ENCODE measurements around the gene MED25. TPM values are rescaled to one million over a fixed set of nuclear protein-coding genes. Genes with fewer than 3 reads are reported as not detected.

The MED25 gene
- polyA plus RNA-seq, 2 of the 4 experiments (the other 2 are of a cell fraction): 20.4 to 40.1 TPM

DNA sequence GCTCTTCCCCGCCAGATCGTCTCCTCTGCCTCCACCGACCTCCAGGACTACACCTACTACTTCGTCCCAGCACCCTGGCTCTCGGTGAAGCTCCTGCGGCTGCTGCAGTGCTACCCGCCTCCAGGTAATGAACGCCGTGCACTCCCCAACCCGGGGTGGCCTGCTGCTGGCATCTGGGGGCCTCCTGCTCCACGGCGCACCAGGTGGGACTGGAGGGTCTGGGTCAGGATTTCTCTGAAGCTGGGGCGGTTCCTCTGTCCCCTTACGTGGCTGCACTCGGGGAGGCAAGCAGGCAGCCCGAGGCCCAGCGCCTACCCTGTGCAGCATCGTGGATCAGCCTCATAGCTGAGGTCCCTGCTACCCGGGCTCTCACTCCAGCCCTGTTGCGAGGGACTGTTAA, 22.5 kb upstream of the MED25 start:
- POLR2A ChIA-PET: no interaction called here
- H3K9me3 ChIP-seq: no peaks in the 10 kb centered on the region
- no peak overlapping the region for H3K4me2 ChIP-seq
- DNase-seq (ENCODE audit: low read depth in 1 of 2, low spot score in 1 of 2): no peak
- CTCF ChIA-PET: interaction anchor here (0.6 to 1.7 kb wide), 5 partner anchors 8 to 123 kb away, joined by 3 to 7 read pairs (median 4); no protein-coding TSS in a partner anchor
- ATAC-seq: no peak
- peaks cover 5% of the 10 kb centered on the region; the same call in 1 of the 3 replicates for H3K4me1 ChIP-seq
- H3K27ac ChIP-seq: no peak overlapping the region
- H3K4me3 ChIP-seq: no peak overlapping the region
- 93% methylated on average over 20 of the region's 20 CpGs for WGBS (ENCODE audit: missing lambda C conversion rate)
- TF ChIP-seq ESRRA (IDR thresholded peaks at IDR 0.05; ENCODE audit: borderline replicate concordance, low read length) (no peak), ZSCAN20 (CRISPR knock-in tag; IDR thresholded peaks at IDR 0.05) (no peak), CHD4 (IDR thresholded peaks at IDR 0.05; ENCODE audit: borderline replicate concordance) (no peak), KDM1A (IDR thresholded peaks at IDR 0.05; ENCODE audit: low read depth) (no peak), MYC (IDR thresholded peaks at IDR 0.05; ENCODE audit: borderline replicate concordance, low read length) (no peak), TFCP2L1 (CRISPR knock-in tag; IDR thresholded peaks at IDR 0.05) (no peak), RFX5 (IDR thresholded peaks at IDR 0.05) (no peak), EHF (CRISPR knock-in tag; IDR thresholded peaks at IDR 0.05) (no peak), HOXB13 (CRISPR knock-in tag; IDR thresholded peaks at IDR 0.05; ENCODE audit: low read depth) (no peak), CBX8 (IDR thresholded peaks at IDR 0.05) (no peak), RCOR1 (IDR thresholded peaks at IDR 0.05; ENCODE audit: low read depth, low read length) (no peak), HOXB5 (CRISPR knock-in tag; IDR thresholded peaks at IDR 0.05) (no peak), BHLHE40 (IDR thresholded peaks at IDR 0.05; ENCODE audit: low read depth, low read length) (no peak), GATA3 (IDR thresholded peaks at IDR 0.05; ENCODE audit: borderline replicate concordance) (no peak), FOSL2 (IDR thresholded peaks at IDR 0.05) (no peak), FOSL2 (CRISPR knock-in tag; IDR thresholded peaks at IDR 0.05) (no peak), SREBF2 (IDR thresholded peaks at IDR 0.05) (no peak), HOXA7 (CRISPR knock-in tag; IDR thresholded peaks at IDR 0.05) (no peak), ZFP36 (IDR thresholded peaks at IDR 0.05; ENCODE audit: borderline replicate concordance, partially characterized antibody) (no peak), POLR2AphosphoS2 (conservative IDR thresholded peaks at IDR 0.05; ENCODE audit: low read length) (no peak)
- TF ChIP-seq, protein P1, sequence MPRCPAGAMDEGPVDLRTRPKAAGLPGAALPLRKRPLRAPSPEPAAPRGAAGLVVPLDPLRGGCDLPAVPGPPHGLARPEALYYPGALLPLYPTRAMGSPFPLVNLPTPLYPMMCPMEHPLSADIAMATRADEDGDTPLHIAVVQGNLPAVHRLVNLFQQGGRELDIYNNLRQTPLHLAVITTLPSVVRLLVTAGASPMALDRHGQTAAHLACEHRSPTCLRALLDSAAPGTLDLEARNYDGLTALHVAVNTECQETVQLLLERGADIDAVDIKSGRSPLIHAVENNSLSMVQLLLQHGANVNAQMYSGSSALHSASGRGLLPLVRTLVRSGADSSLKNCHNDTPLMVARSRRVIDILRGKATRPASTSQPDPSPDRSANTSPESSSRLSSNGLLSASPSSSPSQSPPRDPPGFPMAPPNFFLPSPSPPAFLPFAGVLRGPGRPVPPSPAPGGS (IDR thresholded peaks at IDR 0.05): no peak
- no peak for FAIRE-seq

DNA sequence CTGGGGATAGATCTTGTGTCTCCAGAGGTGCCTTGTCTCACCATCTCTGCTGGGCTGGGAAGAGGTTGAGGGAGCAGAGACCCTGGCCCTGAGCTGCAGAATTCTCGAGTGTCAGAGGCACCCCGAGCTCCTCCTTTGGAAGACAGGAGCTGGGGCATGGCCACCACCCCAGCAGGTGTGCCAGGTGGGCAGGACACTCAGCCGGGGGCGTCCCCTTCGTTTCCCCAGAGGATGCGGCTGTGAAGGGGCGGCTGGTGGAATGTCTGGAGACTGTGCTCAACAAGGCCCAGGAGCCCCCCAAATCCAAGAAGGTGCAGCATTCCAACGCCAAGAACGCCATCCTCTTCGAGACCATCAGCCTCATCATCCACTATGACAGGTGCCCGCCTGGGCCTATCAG, 19.5 kb upstream of the MED25 start:
- POLR2A ChIA-PET: no interaction called here
- TF ChIP-seq FOSB (CRISPR knock-in tag; IDR thresholded peaks at IDR 0.05) (no peak), MAX (IDR thresholded peaks at IDR 0.05) (no peak), ESRRA (IDR thresholded peaks at IDR 0.05; ENCODE audit: borderline replicate concordance, low read length) (no peak), HOXB13 (CRISPR knock-in tag; IDR thresholded peaks at IDR 0.05; ENCODE audit: low read depth) (no peak), ZNF302 (CRISPR knock-in tag; IDR thresholded peaks at IDR 0.05) (no peak), HDAC2 (IDR thresholded peaks at IDR 0.05) (no peak), CHD4 (IDR thresholded peaks at IDR 0.05; ENCODE audit: borderline replicate concordance) (no peak), EP300 (IDR thresholded peaks at IDR 0.05) (no peak), MAFK (IDR thresholded peaks at IDR 0.05; ENCODE audit: partially characterized antibody) (no peak), MAZ (IDR thresholded peaks at IDR 0.05; ENCODE audit: borderline replicate concordance, low read depth, low read length) (no peak), POLR2A (IDR thresholded peaks at IDR 0.05; ENCODE audit: low read length) (no peak), KDM1A (IDR thresholded peaks at IDR 0.05; ENCODE audit: low read depth) (no peak), BHLHE40 (IDR thresholded peaks at IDR 0.05; ENCODE audit: low read depth, low read length) (no peak), EHF (CRISPR knock-in tag; IDR thresholded peaks at IDR 0.05) (no peak), CHD2 (IDR thresholded peaks at IDR 0.05; ENCODE audit: low read length, partially characterized antibody) (no peak)
- TF ChIP-seq, protein P2, sequence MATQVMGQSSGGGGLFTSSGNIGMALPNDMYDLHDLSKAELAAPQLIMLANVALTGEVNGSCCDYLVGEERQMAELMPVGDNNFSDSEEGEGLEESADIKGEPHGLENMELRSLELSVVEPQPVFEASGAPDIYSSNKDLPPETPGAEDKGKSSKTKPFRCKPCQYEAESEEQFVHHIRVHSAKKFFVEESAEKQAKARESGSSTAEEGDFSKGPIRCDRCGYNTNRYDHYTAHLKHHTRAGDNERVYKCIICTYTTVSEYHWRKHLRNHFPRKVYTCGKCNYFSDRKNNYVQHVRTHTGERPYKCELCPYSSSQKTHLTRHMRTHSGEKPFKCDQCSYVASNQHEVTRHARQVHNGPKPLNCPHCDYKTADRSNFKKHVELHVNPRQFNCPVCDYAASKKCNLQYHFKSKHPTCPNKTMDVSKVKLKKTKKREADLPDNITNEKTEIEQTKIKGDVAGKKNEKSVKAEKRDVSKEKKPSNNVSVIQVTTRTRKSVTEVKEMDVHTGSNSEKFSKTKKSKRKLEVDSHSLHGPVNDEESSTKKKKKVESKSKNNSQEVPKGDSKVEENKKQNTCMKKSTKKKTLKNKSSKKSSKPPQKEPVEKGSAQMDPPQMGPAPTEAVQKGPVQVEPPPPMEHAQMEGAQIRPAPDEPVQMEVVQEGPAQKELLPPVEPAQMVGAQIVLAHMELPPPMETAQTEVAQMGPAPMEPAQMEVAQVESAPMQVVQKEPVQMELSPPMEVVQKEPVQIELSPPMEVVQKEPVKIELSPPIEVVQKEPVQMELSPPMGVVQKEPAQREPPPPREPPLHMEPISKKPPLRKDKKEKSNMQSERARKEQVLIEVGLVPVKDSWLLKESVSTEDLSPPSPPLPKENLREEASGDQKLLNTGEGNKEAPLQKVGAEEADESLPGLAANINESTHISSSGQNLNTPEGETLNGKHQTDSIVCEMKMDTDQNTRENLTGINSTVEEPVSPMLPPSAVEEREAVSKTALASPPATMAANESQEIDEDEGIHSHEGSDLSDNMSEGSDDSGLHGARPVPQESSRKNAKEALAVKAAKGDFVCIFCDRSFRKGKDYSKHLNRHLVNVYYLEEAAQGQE (IDR thresholded peaks at IDR 0.05): no peak
- TF ChIP-seq, protein P3, sequence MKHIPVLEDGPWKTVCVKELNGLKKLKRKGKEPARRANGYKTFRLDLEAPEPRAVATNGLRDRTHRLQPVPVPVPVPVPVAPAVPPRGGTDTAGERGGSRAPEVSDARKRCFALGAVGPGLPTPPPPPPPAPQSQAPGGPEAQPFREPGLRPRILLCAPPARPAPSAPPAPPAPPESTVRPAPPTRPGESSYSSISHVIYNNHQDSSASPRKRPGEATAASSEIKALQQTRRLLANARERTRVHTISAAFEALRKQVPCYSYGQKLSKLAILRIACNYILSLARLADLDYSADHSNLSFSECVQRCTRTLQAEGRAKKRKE (CRISPR knock-in tag; IDR thresholded peaks at IDR 0.05; ENCODE audit: low read depth): no peak
- TF ChIP-seq, protein P4, sequence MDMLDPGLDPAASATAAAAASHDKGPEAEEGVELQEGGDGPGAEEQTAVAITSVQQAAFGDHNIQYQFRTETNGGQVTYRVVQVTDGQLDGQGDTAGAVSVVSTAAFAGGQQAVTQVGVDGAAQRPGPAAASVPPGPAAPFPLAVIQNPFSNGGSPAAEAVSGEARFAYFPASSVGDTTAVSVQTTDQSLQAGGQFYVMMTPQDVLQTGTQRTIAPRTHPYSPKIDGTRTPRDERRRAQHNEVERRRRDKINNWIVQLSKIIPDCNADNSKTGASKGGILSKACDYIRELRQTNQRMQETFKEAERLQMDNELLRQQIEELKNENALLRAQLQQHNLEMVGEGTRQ (IDR thresholded peaks at IDR 0.05): no peak

More for the DNA sequence above, 19.5 kb upstream of the MED25 start:
- H3K9me3 ChIP-seq: no peaks in the 10 kb centered on the region
- no peak overlapping the region for H3K4me2 ChIP-seq
- H3K4me3 ChIP-seq: no peak overlapping the region
- FAIRE-seq: no peak
- no peak for ATAC-seq
- H3K4me1 ChIP-seq: peaks cover 5% of the 10 kb centered on the region; the same call in 2 of the 3 replicates
- CTCF ChIA-PET: interaction anchor here (0.8 to 0.9 kb wide), 2 partner anchors 15 to 114 kb away, joined by 4 read pairs; no protein-coding TSS in a partner anchor
- WGBS (ENCODE audit: missing lambda C conversion rate): 95% methylated on average over 11 of the region's 11 CpGs
- no peak for DNase-seq (ENCODE audit: low read depth in 1 of 2, low spot score in 1 of 2)
- H3K27ac ChIP-seq: no peak overlapping the region

All from A549 (cell line).